Stimulated activated CD4-positive, alpha-beta T cell treated with anti-CD3 and anti-CD28 coated beads, Interleukin-2, amount 100 ng/mL, for 4 hours (primary cell): ENCODE results near the gene CPNE4.
"Not testable (repeated sequence)": the region's sequence is repeated elsewhere in the genome, so short reads cannot be mapped to it uniquely, and the experiment has no call there.

Source experiments
- DNase-seq: peaks from one replicate; pipeline ENCODE4 v3.0.0-alpha.2; 2020; ENCODE audit warnings: low read depth

The CPNE4 gene

GRCh38 chr3:131535131-131535530 lies 499.7 kb downstream of the CPNE4 start:
- DNase-seq: no peak

GRCh38 chr3:131532645-131533044 lies 502.2 kb downstream of the CPNE4 start:
- DNase-seq: no peak

GRCh38 chr3:131530843-131531242 lies 504.0 kb downstream of the CPNE4 start:
- DNase-seq: no peak

- DNase-seq: no peak
Observed at GRCh38 chr3:131530388-131530787, 504.4 kb downstream of the CPNE4 start.

GRCh38 chr3:131526801-131527347 lies 507.9 kb downstream of the CPNE4 start:
- no peak for DNase-seq

GRCh38 chr3:131518680-131519079 lies 516.1 kb downstream of the CPNE4 start:
- no peak for DNase-seq

GRCh38 chr3:131505421-131505820 lies 529.4 kb downstream of the CPNE4 start:
- DNase-seq: no peak

GRCh38 chr3:131503320-131503635 lies 531.5 kb downstream of the CPNE4 start:
- DNase-seq: no peak

GRCh38 chr3:131502530-131503319 lies 532.1 kb downstream of the CPNE4 start, which contains the start of gene MRPL3:
TSS of gene MRPL3 (minus strand) at chr3:131502971. CDS start at chr3:131502821, 150 bp downstream.
- DNase-seq: peak; percentile 75

- no peak for DNase-seq
Observed at GRCh38 chr3:131501949-131502348, 532.9 kb downstream of the CPNE4 start.

GRCh38 chr3:131494706-131495105 lies 540.1 kb downstream of the CPNE4 start:
- no peak for DNase-seq

GRCh38 chr3:131491775-131492174 lies 543.0 kb downstream of the CPNE4 start:
- no peak for DNase-seq

GRCh38 chr3:131491084-131491483 lies 543.7 kb downstream of the CPNE4 start:
- no peak for DNase-seq

- DNase-seq: not testable (repeated sequence)
Observed at GRCh38 chr3:131486545-131486944, 548.3 kb downstream of the CPNE4 start.

GRCh38 chr3:131485119-131485518 lies 549.7 kb downstream of the CPNE4 start:
- no peak for DNase-seq

GRCh38 chr3:131484496-131485111 lies 550.2 kb downstream of the CPNE4 start:
- no peak for DNase-seq
